Measurements from ENCODE around the gene NT5DC4. TPM values are rescaled to one million over a fixed set of nuclear protein-coding genes. Genes with fewer than 3 reads are reported as not detected.
A peak's percentile ranks its signal among the peaks of the same experiment; 100 is the strongest.

The NT5DC4 gene
- not detected for total RNA-seq

DNA sequence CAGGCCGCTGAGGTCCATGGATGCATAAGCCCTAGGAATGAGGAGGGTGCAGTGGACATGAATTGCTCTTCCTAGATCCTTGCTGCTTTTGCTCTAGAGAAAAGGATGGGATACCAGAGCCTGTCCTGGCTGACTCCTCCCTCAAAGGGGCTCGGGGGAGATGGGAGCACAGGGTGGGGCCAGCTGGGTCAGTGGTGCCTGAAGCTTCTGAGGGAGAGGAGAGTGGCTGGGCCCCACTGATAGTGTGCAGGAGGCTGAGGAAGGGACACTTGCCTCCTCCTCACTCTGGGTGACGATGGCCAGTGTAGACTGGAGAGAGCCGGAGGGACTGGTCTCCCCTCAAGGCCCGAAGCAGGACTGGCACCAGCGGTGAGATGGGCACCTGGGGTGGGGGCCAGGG is at the start of gene NT5DC4:
Gene NT5DC4, plus strand, starts transcription at position 236 of the 400 bp plus-strand sequence. Its CDS starts 60 bp downstream, at position 296.
- no peak for DNase-seq (ENCODE audit: low spot score in 2 of 2)
- FAIRE-seq: no peak

DNA sequence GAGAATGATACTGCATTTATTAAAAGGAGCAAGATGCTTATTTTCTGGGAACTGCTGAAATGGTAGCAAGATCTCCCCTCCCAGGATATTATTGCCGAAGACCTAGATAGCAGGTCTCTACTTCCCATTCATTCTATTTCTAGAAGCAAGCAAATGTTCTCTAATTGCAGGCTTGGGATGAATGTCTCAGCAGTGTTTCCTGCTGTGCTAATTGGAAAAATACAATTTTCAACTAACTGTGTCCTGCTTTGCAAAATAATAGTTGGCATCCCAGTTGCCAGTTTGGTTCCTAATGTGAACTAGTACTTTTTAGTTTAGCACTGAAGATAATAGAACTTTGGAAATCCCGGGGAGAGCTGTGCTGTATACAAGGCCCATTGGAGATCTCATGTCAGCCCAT is 49.0 kb upstream of the NT5DC4 start:
- FAIRE-seq: no peak
- DNase-seq (ENCODE audit: low spot score in 2 of 2): no peak

DNA sequence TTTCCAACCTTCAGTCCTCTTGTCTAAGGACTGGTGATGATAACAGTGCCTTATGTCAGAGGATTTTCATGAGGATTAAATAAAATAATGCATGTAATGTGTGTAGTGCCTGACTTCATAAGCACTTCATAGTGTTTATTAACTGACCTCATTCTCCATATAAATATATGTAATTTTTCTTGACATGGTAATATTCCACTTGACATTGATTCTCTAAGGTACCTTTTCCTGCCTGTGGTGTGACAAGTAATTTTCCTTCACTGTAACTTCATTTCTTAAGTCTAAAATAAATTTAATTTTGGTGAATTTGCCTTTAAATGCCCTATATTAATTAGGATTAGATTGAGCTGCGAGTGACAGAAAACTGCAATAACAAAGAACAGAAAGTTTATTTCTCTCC is 47.8 kb upstream of the NT5DC4 start:
- no peak for DNase-seq (ENCODE audit: low spot score in 2 of 2)
- no peak for FAIRE-seq

DNA sequence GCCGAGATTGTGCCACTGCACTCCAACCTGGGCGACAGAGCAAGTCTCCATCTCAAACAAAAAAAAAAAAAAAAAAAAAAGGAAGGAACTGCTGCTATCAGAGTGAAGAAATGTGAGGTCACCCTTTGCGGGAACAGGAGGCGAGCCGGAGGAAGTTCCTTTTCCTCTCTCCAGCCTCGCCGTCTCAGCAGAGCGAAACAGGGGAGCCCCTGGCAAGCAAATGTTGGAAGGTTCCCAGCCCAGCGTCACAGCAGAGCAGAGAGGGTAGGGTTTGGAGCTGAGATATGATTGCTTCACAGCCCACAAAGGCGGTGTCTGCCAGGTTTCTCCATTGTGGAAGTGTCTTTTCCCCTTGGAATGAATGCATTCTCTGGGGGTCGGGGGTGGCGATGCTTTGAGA is 46.6 kb upstream of the NT5DC4 start:
- FAIRE-seq (no peak), DNase-seq (ENCODE audit: low spot score in 2 of 2) (no peak)

DNA sequence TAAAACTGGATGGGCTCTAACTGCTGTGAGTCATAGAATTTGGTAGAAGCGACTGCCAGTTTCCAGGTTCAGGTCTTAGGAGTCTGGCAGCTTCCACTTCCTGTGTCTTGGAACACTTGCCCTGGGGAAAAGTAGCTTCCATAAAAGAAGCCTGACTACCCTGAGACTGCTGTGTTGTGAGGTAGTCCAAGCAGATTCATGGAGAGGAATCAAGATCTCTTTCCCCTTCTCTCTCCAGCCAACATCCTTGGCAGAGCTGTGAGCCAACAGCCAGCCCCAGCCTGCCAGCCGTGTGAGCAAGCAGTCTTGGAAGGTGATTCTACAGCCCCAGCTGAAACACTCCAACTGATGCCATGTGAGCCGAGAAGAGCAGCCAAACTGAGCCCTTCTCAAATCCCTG is 41.3 kb upstream of the NT5DC4 start:
- peak; percentile 19 to 41 for DNase-seq (ENCODE audit: low spot score in 2 of 2)
- no peak for FAIRE-seq

DNA sequence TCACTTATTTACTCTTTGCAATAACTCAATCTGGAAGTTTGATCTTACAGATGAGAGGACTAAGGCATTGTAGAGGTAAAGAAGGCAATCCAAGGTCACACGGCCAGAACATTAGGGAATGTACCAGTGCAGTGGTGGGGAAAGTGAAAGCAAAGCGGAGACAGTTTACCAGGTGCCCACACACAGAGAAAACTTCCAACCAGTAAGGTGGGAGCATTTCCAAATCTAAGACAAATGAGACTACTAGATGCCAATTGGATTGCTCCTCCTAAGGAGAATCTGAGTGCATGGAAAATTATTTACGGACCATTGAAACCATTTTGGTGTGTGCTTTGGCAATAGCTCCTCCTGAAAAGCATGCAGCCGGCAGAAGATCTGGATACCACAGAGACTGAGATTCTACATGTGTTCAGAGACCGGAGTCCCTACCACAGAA is 40.1 kb upstream of the NT5DC4 start:
- FAIRE-seq: no peak
- no peak for DNase-seq (ENCODE audit: low spot score in 2 of 2)

DNA sequence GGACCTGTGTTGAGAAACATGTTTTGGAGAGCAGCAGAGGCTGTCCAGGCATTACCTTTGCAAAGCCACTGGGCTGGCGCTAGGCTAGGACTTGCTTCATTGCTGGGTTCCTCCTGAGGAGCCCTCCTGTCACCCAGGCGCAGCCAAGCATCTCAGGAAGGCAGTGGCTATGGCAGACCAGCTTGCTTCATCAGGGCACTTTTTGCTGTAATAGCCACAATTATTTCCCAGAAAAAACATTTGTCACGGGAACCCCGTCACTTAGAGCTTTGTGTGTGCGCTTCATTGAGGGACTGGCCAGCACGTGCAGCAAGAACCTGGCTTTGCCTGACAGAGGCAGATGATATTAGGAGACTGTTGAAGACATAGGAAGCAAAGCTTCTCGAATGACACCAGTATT is 38.7 kb upstream of the NT5DC4 start:
- FAIRE-seq (no peak), DNase-seq (ENCODE audit: low spot score in 2 of 2) (no peak)

DNA sequence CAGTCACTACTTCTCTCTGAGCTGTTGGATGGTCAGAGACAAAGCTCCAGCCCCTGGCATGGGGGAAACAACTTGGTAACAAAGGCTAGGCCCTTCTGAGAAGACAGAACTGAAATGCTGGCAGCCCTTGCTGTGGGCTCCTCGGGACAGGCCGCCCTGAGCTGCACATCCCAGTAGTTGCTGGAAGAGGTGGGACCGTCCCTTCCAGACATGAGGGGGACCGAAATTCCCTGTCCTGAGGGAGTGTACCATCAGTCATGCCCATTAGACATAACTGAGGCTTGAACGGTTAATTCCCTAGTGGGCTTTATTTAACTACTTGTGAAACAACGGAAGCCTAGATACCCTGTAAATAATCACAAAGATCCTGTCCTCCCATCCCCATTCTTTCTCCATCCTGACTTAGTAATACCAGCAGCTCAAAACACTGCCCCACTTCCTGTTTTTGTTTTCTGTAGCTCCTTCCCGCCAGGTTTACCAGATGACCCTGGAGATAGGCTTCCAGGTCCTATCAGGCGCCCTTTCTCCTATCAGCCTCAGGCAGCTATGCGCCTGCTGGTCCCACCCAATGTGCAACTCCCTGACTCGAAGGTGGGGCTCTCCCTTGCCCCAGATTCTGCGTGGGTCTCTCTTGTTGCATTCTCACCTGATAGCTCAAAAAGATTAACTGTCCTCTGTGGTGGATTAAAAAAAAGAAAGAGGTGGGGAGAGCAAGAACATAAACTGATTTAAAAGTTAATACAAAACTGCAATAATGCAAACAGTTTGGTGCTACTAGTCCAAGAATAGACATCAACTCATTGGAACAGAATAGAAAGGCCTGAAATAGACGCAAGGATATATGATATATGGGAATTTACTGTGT is 37.0 kb upstream of the NT5DC4 start:
- FAIRE-seq (no peak), DNase-seq (ENCODE audit: low spot score in 2 of 2) (no peak)

DNA sequence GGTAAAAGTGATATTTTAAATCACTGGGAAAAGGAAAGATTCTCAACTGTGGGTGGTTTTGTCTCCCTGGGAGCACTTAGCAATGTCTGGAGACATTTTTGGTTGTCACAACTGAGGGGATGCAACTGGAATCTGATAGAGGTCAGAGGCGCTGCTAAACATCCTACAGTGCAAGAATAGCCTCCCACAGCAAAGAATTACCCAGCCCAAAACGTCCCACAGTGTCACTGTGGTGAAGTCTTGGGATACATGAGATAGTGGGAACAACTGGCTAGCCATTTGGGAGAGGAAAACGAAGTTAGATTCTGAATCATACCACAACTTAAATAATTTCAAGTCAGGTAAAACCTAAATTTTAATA is 36.4 kb upstream of the NT5DC4 start:
- FAIRE-seq (no peak), DNase-seq (ENCODE audit: low spot score in 2 of 2) (no peak)

DNA sequence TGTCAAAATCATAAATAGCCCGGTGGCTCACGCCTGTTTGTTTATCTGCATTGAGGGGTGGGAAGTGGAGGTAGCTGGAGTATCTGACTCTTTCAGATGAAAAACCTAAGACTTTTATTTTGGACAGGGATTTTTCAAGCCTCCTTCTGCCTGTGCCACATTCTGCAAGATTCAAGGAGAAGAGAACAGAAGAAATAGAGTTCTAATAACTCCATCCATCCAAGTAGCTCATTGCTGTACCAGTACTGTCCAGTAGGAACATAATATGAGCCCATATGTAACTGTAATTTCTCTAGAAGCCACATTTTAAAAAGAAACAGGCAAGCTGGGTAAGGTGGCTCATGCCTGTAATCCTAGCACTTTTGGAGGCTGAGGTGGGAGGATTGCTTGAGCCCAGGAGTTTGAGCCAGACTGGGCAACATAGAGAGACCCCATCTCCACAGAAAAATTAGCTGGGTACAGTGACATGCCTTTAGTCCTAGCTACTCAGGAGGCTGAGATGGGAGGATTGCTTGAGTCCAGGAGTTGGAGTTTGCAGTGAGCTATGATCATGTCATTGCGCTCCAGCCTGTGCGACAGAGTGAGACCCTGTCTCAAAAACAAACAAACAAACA is 35.4 kb upstream of the NT5DC4 start:
- DNase-seq (ENCODE audit: low spot score in 2 of 2): no peak
- no peak for FAIRE-seq

DNA sequence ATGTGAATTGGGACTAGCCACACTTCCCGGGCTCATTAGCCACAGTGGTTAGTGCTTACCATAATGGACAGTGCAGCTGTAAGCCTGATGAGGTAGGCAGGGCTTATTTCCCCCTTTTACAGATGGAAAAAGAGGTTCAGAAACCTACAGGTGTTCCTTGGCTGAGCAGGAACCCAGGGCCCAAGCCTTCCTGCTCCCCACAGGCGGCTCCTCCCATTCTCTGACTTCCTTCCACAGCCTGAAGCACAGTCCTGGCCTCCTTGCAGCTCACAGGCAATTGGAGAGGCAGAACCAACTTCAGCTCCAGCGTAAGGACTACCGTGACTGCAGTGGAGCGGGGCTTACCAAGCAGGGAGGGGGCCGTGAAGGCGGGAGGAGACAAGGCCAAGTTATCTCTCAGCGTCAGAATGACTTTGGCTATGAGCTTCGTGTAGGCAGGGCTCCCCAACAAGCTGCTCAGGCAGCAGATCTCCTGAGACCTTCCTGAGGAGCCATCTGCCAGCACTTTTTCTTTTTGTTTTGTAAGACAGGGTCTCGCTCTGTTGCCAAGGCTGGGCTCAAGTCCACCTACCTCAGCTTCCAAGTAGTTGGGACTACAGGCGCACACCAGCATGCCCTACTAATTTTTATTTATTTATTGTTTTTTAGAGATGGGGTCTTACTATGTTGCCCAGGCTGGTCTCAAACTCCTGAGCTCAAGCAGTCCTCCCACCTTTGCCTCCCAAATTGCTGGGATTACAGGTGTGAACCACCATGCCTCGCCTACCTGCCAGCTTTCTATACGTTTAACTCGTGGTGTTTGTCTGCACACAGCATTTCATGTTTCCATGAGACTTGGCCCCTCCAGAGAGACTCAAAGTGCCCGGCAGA is 34.2 kb upstream of the NT5DC4 start:
- DNase-seq (ENCODE audit: low spot score in 2 of 2) (no peak), FAIRE-seq (no peak)

DNA sequence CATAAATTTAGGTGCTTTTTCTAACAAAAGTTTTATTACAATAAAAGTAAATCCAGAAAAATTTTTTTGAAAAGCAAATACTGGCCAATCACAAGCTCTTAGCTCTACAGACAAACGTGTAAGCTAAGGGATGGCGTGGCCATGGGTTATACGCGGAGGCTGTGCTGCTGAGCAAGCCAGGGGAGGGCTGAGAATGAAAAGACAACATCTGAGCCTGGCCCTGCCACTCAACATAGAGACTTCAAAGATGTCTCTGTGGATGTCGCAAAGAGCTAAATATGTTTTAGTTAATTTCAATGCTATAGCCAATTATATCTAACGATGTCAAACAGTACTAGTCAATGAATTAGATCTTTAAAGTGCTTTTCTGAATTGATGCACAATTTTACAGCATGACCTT is 33.3 kb upstream of the NT5DC4 start:
- FAIRE-seq (no peak), DNase-seq (ENCODE audit: low spot score in 2 of 2) (no peak)

DNA sequence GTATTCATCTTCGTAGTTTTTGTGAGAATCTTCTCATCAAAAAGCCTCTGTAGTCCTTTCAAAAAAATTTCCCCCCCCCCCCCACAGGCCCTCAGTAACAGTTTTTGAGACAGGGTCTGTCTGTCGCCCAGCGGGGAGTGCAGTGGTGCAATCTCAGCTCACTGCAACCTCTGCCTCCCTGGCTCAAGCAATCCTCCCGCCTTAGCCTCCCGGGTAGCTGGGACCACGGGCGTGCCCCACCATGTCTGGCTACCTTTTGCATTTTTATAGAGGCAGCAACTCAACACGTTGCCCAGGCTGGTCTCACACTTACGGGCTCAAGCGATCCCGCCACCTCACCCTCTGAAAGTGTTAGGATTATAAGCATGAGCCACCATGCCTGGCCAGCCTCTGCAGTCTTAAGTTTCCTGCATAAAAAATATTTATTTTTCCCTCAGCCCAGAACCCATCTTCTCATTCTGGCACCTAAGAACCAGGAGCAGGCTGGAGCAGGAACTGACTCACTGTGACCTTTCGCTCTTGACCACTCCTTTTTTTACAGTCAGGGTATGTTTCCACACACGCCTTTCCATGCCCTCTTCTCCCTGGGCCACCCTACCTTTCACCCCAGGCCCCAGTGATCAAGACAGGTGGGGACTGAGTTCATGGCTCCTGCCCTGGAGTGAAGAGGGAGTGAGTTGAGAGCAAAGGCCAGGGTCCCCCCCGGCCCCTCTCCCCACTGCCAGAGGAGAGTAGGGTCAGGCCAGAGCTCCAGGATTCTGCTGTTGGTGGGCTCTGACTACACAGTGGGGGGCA is 32.5 kb upstream of the NT5DC4 start:
- DNase-seq (ENCODE audit: low spot score in 2 of 2) (no peak), FAIRE-seq (no peak)

DNA sequence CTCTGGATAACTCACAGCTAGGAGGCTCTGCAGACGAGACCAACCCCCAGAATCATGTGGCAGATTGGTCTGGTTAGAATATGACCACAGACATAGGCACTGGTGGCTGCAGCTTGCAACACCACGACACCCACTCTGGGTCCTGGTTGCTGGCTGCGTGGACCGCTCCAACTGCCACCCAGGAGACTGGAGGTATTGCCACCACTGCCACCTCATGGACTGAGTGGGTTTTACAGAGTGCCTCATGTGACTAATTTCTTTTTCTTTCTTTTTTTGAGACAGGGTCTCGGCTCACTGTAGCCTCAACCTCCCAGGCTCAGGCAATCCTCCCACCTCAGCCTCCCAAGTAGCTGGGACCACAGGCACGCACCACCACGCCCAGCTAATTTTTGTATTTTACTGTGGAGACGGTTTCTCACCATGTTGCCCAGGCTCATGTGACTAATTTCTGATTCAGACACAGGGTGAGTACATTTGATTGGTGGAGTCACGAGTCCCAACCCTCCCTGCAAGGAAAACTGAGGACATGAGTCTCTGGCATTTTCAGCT is 29.9 kb upstream of the NT5DC4 start:
- DNase-seq (ENCODE audit: low spot score in 2 of 2) (peak in 1 of 2 donors; percentile 58), FAIRE-seq (no peak)

DNA sequence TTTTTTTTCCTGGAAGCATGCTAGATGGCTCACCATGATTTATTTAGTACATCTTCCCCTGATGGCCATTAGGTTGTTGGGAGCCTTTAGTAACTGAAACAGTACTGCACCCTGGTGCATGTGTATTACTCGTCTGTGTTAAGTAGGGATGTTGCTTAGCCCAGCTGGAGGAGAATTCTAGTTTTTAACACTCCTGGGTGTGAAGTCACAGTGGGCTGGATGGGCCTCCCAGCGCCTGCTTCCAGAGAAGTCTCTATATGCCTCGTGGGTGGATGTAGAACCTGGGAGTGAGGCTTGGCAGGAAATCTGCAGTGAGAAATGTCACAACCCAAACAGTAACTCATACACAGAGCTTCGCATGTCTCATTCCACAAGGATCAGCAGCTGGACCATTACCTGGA is 28.9 kb upstream of the NT5DC4 start:
- FAIRE-seq (no peak), DNase-seq (ENCODE audit: low spot score in 2 of 2) (no peak)

DNA sequence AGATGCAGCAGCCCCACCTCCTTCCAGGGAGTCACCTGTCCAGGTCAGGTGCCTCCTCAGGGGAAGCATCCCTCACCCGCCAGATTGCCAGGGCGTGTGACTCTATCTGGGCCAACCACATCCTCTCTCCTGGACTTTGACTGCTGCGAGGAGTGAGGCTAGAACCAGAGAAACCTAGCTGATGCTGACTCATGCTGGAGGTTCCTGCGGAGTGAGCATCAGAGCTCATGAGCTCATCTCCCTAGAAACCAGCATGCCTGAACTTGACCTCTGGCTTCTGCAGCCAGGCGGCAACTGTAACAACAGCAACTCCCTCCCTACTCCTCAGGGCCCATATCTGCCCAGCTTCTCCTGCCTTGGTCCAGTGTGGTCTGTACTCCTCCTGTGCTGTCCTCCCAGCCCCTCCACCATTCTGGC is 28.3 kb upstream of the NT5DC4 start:
- FAIRE-seq: no peak

DNA sequence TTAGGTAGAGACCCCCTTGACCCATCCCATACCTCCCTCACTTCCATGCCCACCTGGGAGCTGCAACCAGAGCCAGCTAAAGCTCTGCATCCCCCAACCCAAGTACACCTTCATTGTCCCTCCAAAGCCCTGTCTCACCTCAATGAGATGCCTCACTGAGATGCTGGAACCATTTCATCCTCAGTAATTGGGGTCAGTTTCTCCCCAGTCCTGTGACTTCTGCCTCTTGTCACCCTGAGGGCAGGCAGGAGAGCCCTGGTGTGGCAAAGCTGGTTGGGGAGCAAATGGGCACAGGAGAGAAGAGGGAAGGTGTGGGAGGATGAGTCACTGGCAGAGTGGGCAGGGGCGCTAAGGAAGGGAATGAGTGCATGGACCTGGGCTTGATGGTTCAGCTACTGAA is 27.9 kb upstream of the NT5DC4 start:
- FAIRE-seq (no peak), DNase-seq (ENCODE audit: low spot score in 2 of 2) (no peak)

More for the DNA sequence above, 28.3 kb upstream of the NT5DC4 start:
- no peak for DNase-seq (ENCODE audit: low spot score in 2 of 2)

DNA sequence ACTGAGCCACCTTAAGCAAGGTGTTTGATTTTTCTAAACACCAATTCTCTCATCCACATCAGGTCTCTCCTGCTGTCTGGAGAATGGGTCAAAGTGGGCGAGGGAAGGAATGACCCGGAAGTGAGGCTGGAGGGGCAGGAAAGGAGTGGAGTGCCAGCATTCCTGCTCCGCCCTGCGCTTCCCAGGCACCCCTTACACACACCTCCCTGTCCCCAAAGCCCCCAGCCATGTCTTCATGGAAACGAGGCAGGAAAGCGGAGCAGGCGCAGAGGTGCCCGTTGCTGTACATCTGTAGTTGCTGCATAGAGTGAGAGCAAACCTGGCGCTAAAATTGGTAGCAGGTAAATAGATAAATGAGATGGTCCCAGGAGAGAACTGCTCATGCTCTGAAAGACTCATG is 27.2 kb upstream of the NT5DC4 start:
- no peak for DNase-seq (ENCODE audit: low spot score in 2 of 2)
- no peak for FAIRE-seq

DNA sequence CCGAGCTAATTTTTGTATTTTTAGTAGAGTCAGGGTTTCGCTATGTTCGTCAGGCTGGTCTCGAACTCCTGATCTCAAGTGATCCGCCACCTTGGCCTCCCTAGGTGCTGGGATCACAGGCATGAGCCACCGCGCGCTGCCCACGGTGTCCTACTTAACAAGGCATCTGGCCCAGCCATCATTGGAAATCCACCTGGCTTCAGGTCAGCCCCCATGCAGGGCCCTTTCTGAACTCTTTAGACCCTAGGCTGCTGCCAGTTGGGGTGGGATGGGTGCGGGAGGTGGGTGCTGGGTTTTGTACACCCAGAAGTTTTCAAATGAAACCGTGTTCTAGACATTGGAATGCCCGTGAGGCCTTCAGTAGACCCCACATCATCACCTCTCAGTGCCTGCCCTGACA is 26.6 kb upstream of the NT5DC4 start:
- no peak for FAIRE-seq
- no peak for DNase-seq (ENCODE audit: low spot score in 2 of 2)

All from frontal cortex (tissue), 4 donors.